Immature natural killer cell (primary cell): ENCODE results near the gene NLRP4. TPM values are rescaled to one million over a fixed set of nuclear protein-coding genes. Genes with fewer than 3 reads are reported as not detected.
"Not testable (repeated sequence)": the region's sequence is repeated elsewhere in the genome, so short reads cannot be mapped to it uniquely, and the experiment has no call there.

ENCODE experiments used
- DNase-seq, 3 donors: peaks; one replicate each; pipeline ENCODE4 v3.0.0; 2022; ENCODE audit warnings: mixed read lengths in 1 of 3
- H3K27ac Mint-ChIP-seq, 6 donors: one replicate each; pipeline ENCODE4 v1.8.0; 2020; ENCODE audit warnings: mixed read lengths in 6 of 6, mild to moderate bottlenecking in 5 of 6, inconsistent platforms in 4 of 6, moderate library complexity in 3 of 6
- H3K27me3 Mint-ChIP-seq, 3 donors: one replicate each; pipeline ENCODE4 v1.8.0; 2020 to 2021; ENCODE audit warnings: low read depth in 3 of 3, mild to moderate bottlenecking in 3 of 3, mixed read lengths in 3 of 3, moderate library complexity in 3 of 3, inconsistent platforms in 1 of 3
- H3K36me3 Mint-ChIP-seq, 3 donors: one replicate each; pipeline ENCODE4 v1.8.0; 2020; ENCODE audit warnings: mixed read lengths in 3 of 3, inconsistent platforms in 2 of 3, mild to moderate bottlenecking in 2 of 3
- H3K4me1 Mint-ChIP-seq, 2 donors: one replicate each; pipeline ENCODE4 v1.8.0; 2020; ENCODE audit warnings: inconsistent platforms in 2 of 2, mild to moderate bottlenecking in 2 of 2, mixed read lengths in 2 of 2, moderate library complexity in 1 of 2
- H3K4me3 Mint-ChIP-seq, 5 donors: one replicate each; pipeline ENCODE4 v1.8.0; 2020; ENCODE audit warnings: mild to moderate bottlenecking in 5 of 5, mixed read lengths in 5 of 5, inconsistent platforms in 3 of 5, moderate library complexity in 3 of 5
- H3K9me3 Mint-ChIP-seq, 6 donors: one replicate each; pipeline ENCODE4 v1.8.0; 2020; ENCODE audit warnings: mild to moderate bottlenecking in 6 of 6, mixed read lengths in 6 of 6, inconsistent platforms in 4 of 6, moderate library complexity in 3 of 6
- polyA plus RNA-seq, 3 donors: library from polyadenylated mRNA; unstranded; fragments of 300-500 nt; fragmentation: Illumina TruSeq; gene quantifications; one replicate each; pipeline ENCODE4 v1.2.3, GENCODE V29; 2021

The NLRP4 gene
- polyA plus RNA-seq, 3 donors from 2014 or later = not detected

- no peaks in the 10 kb centered on the region for H3K36me3 Mint-ChIP-seq
- no peaks in the 10 kb centered on the region for H3K4me1 Mint-ChIP-seq
- no peak overlapping the region for H3K27ac Mint-ChIP-seq
- no peak for DNase-seq
- H3K27me3 Mint-ChIP-seq = peaks cover 2 to 7% (median 2%) of the 10 kb centered on the region in 3 donors
- H3K4me3 Mint-ChIP-seq = no peak overlapping the region
- peaks cover 0 to 4% (median 0%) of the 10 kb centered on the region in 6 donors for H3K9me3 Mint-ChIP-seq
Observed at GRCh38 chr19:55907746-55908145, 71.4 kb downstream of the NLRP4 start.

GRCh38 chr19:55909801-55910200 is 73.5 kb downstream of the NLRP4 start:
- H3K27ac Mint-ChIP-seq = no peak overlapping the region
- H3K4me1 Mint-ChIP-seq = no peaks in the 10 kb centered on the region
- no peaks in the 10 kb centered on the region for H3K36me3 Mint-ChIP-seq
- peaks cover 0 to 5% (median 3%) of the 10 kb centered on the region in 6 donors for H3K9me3 Mint-ChIP-seq
- no peak overlapping the region for H3K4me3 Mint-ChIP-seq
- peaks cover 0 to 4% (median 2%) of the 10 kb centered on the region in 3 donors for H3K27me3 Mint-ChIP-seq
- no peak for DNase-seq

GRCh38 chr19:55912916-55913315 is 76.6 kb downstream of the NLRP4 start:
- Mint-ChIP-seq H3K9me3 (peaks cover 4 to 22% (median 11%) of the 10 kb centered on the region in 6 donors), H3K27ac (no peak overlapping the region), H3K27me3 (peaks cover 2 to 9% (median 6%) of the 10 kb centered on the region in 3 donors), H3K4me1 (no peaks in the 10 kb centered on the region), H3K36me3 (no peaks in the 10 kb centered on the region), H3K4me3 (no peak overlapping the region)
- DNase-seq = no peak

- H3K4me3 Mint-ChIP-seq = no peak overlapping the region
- no peaks in the 10 kb centered on the region for H3K4me1 Mint-ChIP-seq
- H3K27me3 Mint-ChIP-seq = peaks cover 2 to 9% (median 6%) of the 10 kb centered on the region in 3 donors
- H3K9me3 Mint-ChIP-seq = peaks cover 4 to 30% (median 17%) of the 10 kb centered on the region in 6 donors
- no peak for DNase-seq
- no peaks in the 10 kb centered on the region for H3K36me3 Mint-ChIP-seq
- no peak overlapping the region for H3K27ac Mint-ChIP-seq
Observed at GRCh38 chr19:55913643-55914268, 77.4 kb downstream of the NLRP4 start.

GRCh38 chr19:55923556-55923955 is 87.2 kb downstream of the NLRP4 start:
- no peaks in the 10 kb centered on the region for H3K4me1 Mint-ChIP-seq
- H3K27ac Mint-ChIP-seq = no peak overlapping the region
- DNase-seq = no peak
- peaks cover 1 to 7% (median 5%) of the 10 kb centered on the region in 3 donors for H3K27me3 Mint-ChIP-seq
- H3K36me3 Mint-ChIP-seq = peaks cover 0 to 3% (median 0%) of the 10 kb centered on the region in 3 donors
- peaks cover 2 to 27% (median 13%) of the 10 kb centered on the region in 6 donors for H3K9me3 Mint-ChIP-seq
- no peak overlapping the region for H3K4me3 Mint-ChIP-seq

GRCh38 chr19:55927991-55928390 is 91.7 kb downstream of the NLRP4 start:
- peaks cover 0 to 6% (median 1%) of the 10 kb centered on the region in 3 donors for H3K27me3 Mint-ChIP-seq
- H3K9me3 Mint-ChIP-seq = peaks cover 0 to 17% (median 6%) of the 10 kb centered on the region in 6 donors
- H3K4me3 Mint-ChIP-seq = no peak overlapping the region
- no peak for DNase-seq
- H3K4me1 Mint-ChIP-seq = no peaks in the 10 kb centered on the region
- peaks cover 0 to 3% (median 0%) of the 10 kb centered on the region in 3 donors for H3K36me3 Mint-ChIP-seq
- H3K27ac Mint-ChIP-seq = no peak overlapping the region

GRCh38 chr19:55929258-55929657 is 92.9 kb downstream of the NLRP4 start:
- H3K36me3 Mint-ChIP-seq, H3K4me3 Mint-ChIP-seq, H3K27me3 Mint-ChIP-seq, H3K4me1 Mint-ChIP-seq, DNase-seq, H3K27ac Mint-ChIP-seq: not testable (repeated sequence)
- H3K9me3 Mint-ChIP-seq = peaks cover 0 to 18% (median 6%) of the 10 kb centered on the region in 6 donors

- H3K27ac Mint-ChIP-seq = no peak overlapping the region
- no peak for DNase-seq
- no peaks in the 10 kb centered on the region for H3K4me1 Mint-ChIP-seq
- no peaks in the 10 kb centered on the region for H3K36me3 Mint-ChIP-seq
- peaks cover 0 to 4% (median 4%) of the 10 kb centered on the region in 3 donors for H3K27me3 Mint-ChIP-seq
- H3K4me3 Mint-ChIP-seq = no peak overlapping the region
- H3K9me3 Mint-ChIP-seq = peaks cover 0 to 14% (median 1%) of the 10 kb centered on the region in 6 donors
Observed at GRCh38 chr19:55930996-55931515, 94.7 kb downstream of the NLRP4 start.

Other genes starting within 250 kb of the NLRP4 start
- 1 to 10 TPM in 2 of 3 donors, under 1 TPM in 1; 0.63 to 1.7 (median 1.0) TPM for gene FIZ1, start 237.0 kb upstream of the NLRP4 start, polyA plus RNA-seq
- 10 to 100 TPM; 23.9 to 36.4 (median 31.7) TPM for gene ZNF524, start 236.3 kb upstream of the NLRP4 start, polyA plus RNA-seq
- under 1 TPM in 2 of 3 donors, not detected in 1; 0.08 to 0.18 TPM for gene ZNF865, start 230.9 kb upstream of the NLRP4 start, polyA plus RNA-seq
- gene ZNF784, start 212.0 kb upstream of the NLRP4 start, polyA plus RNA-seq = under 1 TPM; 0.59 to 0.78 (median 0.62) TPM
- gene ZNF580, start 195.5 kb upstream of the NLRP4 start, polyA plus RNA-seq = 10 to 100 TPM in 2 of 3 donors, 1 to 10 TPM in 1; 9.6 to 27.8 (median 13.8) TPM
- 10 to 100 TPM in 2 of 3 donors, 1 to 10 TPM in 1; 8.4 to 24.9 (median 20.6) TPM for gene ZNF581, start 192.9 kb upstream of the NLRP4 start, polyA plus RNA-seq
- 1 to 10 TPM in 2 of 3 donors, not detected in 1; 1.1 to 1.7 TPM for gene CCDC106, start 188.3 kb upstream of the NLRP4 start, polyA plus RNA-seq
- 10 to 100 TPM in 1 of 3 donors, 1 to 10 TPM in 2; 3.1 to 17.0 (median 8.0) TPM for gene U2AF2, start 181.5 kb upstream of the NLRP4 start, polyA plus RNA-seq
- 10 to 100 TPM in 1 of 3 donors, 1 to 10 TPM in 2; 3.0 to 15.3 (median 3.7) TPM for gene EPN1, start 161.3 kb upstream of the NLRP4 start, polyA plus RNA-seq
- not detected for gene NLRP9, start 98.1 kb upstream of the NLRP4 start, polyA plus RNA-seq
- not detected for gene RFPL4A, start 77.4 kb upstream of the NLRP4 start, polyA plus RNA-seq
- under 1 TPM in 1 of 3 donors, not detected in 2; 0.48 TPM for gene RFPL4AL1, start 67.4 kb upstream of the NLRP4 start, polyA plus RNA-seq
- not detected for gene NLRP11, start 4.5 kb upstream of the NLRP4 start, polyA plus RNA-seq
- not detected for gene NLRP13, start 95.8 kb downstream of the NLRP4 start, polyA plus RNA-seq
- not detected for gene NLRP8, start 111.3 kb downstream of the NLRP4 start, polyA plus RNA-seq
- gene NLRP5, start 150.2 kb downstream of the NLRP4 start, polyA plus RNA-seq = not detected